ENCODE data around the gene APOBEC3F. TPM values are rescaled to one million over a fixed set of nuclear protein-coding genes. Genes with fewer than 3 reads are reported as not detected.

APOBEC3F gene
- 5.5 and 7.1 TPM in 2 replicates for total RNA-seq

DNA sequence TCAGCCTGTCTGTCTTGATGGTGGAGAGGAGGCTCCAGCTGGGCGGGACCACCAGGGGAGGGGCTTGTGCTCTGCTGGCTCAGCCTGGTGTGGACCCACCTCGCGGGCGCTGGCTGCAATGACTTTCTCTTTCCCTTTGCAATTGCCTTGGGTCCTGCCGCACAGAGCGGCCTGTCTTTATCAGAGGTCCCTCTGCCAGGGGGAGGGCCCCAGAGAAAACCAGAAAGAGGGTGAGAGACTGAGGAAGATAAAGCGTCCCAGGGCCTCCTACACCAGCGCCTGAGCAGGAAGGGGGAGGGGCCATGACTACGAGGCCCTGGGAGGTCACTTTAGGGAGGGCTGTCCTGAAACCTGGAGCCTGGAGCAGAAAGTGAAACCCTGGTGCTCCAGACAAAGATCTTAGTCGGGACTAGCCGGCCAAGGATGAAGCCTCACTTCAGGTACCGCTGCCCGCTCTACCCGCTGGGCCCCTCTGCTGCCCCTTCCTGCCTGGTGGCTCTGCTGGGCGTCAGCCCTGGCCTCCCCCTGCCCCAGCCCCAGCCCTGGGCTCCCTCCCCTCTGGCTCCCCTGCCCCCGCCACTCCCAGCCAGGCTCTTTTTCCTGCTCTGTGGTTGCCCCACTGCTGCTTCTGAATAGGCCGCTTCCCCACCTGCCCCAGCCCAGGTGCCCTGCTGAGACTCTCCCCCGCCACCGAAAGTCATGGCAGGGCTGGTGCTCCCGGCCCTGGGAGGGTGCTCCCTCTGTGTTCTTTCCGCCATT, at the start of gene APOBEC3F:
APOBEC3F (plus strand) TSS at position 327 of the 759 bp plus-strand sequence; CDS start at position 424, 97 bp downstream.

DNA sequence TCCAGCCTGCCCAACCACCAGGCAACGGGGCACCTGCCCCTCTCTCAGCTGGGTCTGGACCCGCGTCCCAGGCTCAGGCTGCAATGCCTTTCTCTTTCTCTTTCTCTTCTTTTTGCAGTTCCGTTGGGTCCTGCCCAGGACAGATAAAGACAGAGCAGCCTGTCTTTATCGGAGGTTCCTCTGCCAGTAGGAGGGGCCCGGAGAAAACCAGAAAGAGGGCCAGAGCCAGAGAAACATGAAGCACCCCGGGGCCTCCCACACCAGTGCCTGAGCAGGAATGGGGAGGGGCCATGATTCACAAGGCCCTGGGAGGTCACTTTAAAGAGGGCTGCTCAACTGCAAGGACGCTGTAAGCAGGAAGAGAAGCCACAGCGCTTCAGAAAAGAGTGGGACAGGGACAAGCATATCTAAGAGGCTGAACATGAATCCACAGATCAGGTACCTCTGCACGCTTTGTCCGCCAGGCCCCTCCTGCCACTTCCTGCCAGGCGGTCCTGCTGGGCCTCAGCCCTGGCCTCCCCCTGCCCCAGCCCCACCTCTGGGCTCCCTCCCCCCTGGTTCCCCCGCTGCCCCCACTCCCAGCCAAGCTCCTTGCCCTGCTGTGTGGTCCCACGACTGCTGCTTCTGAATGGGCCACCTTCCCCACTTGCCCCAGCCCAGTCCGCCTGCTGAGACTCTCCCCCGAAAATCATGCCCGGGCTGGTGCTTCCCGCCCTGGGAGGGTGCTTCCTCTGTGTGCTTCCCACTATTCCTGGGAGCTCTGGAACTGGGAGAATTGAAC, 26.5 kb upstream of the APOBEC3F start, which contains the start of gene APOBEC3C:
APOBEC3C (plus strand) TSS at position 316 of the 781 bp plus-strand sequence; CDS start at position 422, 106 bp downstream.

DNA sequence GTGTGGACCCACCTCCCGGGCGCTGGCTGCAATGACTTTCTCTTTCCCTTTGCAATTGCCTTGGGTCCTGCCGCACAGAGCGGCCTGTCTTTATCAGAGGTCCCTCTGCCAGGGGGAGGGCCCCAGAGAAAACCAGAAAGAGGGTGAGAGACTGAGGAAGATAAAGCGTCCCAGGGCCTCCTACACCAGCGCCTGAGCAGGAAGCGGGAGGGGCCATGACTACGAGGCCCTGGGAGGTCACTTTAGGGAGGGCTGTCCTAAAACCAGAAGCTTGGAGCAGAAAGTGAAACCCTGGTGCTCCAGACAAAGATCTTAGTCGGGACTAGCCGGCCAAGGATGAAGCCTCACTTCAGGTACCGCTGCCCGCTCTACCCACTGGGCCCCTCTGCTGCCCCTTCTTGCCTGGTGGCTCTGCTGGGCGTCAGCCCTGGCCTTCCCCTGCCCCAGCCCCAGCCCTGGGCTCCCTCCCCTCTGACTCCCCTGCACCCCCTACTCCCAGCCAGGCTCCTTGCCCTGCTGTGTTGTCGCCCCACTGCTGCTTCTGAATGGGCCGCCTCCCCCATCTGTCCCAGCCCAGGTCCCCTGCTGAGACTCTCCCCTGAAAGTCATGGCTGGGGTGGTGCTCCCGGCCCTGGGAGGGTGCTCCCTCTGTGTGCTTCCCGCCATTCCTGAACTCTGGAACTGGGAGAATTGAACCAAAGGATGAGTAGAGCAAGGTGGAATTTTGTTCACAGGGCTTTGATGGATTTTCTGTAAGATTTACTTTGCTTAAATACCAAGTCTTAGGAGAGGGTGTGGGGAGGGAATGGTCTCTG, 36.6 kb downstream of the APOBEC3F start, which contains the start of gene APOBEC3G:
APOBEC3G (plus strand) TSS at position 250 of the 815 bp plus-strand sequence; CDS start at position 337, 87 bp downstream.

DNA sequence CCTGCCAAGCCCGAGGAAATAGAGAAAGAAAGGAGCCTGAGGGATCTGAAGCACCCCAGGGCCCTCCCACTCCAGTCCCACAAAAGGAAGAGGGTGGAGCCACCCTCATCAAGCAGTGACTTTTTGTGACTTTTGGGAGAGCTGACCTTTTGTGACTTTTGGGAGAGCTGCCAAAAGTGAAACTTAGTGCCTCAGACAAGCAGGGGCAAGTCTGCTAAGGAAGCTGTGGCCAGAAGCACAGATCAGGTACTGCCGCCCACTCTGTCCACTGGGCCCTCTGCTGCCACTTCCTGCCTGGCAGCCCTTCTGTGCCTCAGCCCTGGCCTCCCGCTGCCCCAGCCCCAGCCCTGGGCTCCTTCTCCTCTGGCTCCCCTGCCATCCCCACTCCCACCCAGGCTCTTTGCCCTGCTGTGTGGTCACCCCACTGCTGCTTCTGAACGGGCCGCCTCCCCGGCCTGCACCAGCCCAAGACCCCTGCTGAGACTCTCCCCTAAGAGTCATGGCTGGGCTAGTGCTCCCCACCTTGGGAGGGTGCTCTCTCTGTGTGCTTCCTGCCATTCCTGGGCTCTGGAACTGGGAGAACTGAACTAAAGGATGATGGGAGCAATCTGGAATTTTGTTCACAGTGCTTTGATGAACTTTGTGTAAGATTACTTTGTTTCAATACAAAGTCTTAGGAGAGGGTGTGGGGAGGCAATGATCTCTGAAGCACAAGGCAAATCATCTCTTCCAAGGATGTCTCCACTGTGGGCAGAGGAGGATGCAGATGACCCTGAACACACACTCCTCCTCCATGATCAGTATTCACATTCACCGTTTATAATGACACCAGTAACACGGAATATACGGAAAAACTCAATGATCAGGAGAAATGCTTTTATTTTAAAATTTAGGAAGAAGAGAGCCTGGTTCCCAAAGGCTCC, 56.7 kb downstream of the APOBEC3F start, which contains the start of gene APOBEC3H:
APOBEC3H (plus strand) TSS at position 147 of the 923 bp plus-strand sequence. CDS start 3,035 bp downstream, outside the sequence.

Other genes starting within 250 kb of the APOBEC3F start
- gene DNAL4, start 246.7 kb upstream of the APOBEC3F start, total RNA-seq, result 17.2 and 21.4 TPM in 2 replicates
- gene NPTXR, start 196.8 kb upstream of the APOBEC3F start, total RNA-seq, result 0.14 and 0.46 TPM in 2 replicates
- gene CBX6, start 168.6 kb upstream of the APOBEC3F start, total RNA-seq, result 27.6 and 40.1 TPM in 2 replicates
- not detected in 2 replicates for gene APOBEC3A, start 83.3 kb upstream of the APOBEC3F start, total RNA-seq
- gene APOBEC3B, start 58.5 kb upstream of the APOBEC3F start, total RNA-seq, result 0.37 and 0.43 TPM in 2 replicates
- gene APOBEC3C, start 26.6 kb upstream of the APOBEC3F start, total RNA-seq, result 5.6 and 7.5 TPM in 2 replicates
- 1.1 and 1.3 TPM in 2 replicates for gene APOBEC3D, start 19.7 kb upstream of the APOBEC3F start, total RNA-seq
- gene APOBEC3G, start 36.4 kb downstream of the APOBEC3F start, total RNA-seq, result 11.6 and 15.1 TPM in 2 replicates
- 0.18 and 0.28 TPM in 2 replicates for gene APOBEC3H, start 56.4 kb downstream of the APOBEC3F start, total RNA-seq
- gene CBX7, start 111.8 kb downstream of the APOBEC3F start, total RNA-seq, result 3.4 and 6.6 TPM in 2 replicates
- gene PDGFB, start 204.1 kb downstream of the APOBEC3F start, total RNA-seq, result 0.09 and 0.14 TPM in 2 replicates

Measured in smooth muscle cell of bladder (primary cell).